HepG2 (cell line): ENCODE data around the gene VWA7. TPM values are rescaled to one million over a fixed set of nuclear protein-coding genes. Genes with fewer than 3 reads are reported as not detected.

Source experiments
- CAMTA2 ChIP-seq: sonication (generic); formaldehyde crosslinking; IDR thresholded peaks from 2 replicates; pipeline ENCODE4 v1.4.0; 2020; ENCODE audit warnings: mild to moderate bottlenecking, missing genetic modification reagents, borderline replicate concordance
- CBX2 ChIP-seq, 2 experiments: fragments of 200-600 bp in 1 of 2; sonication (generic); formaldehyde crosslinking in 1 of 2; IDR thresholded peaks; 2 replicates each; pipeline versions ENCODE4 v1.7.0 to v1.8.1; 2018 to 2022; ENCODE audit warnings: low read depth in 2 of 2, low read length in 1 of 2, mild to moderate bottlenecking in 1 of 2, missing genetic modification reagents in 1 of 2
- HNRNPH1 ChIP-seq: fragments of 200-400 bp; formaldehyde crosslinking; optimal IDR thresholded peaks from 2 replicates; pipeline ENCODE3; 2017; ENCODE audit warnings: mild to moderate bottlenecking, low read depth, low read length
- ISL2 ChIP-seq: sonication (generic); formaldehyde crosslinking; IDR thresholded peaks from 2 replicates; pipeline ENCODE4 v1.5.0; 2020; ENCODE audit warnings: missing genetic modification reagents
- LCORL ChIP-seq, 2 experiments: fragments of 450-650 bp in 1 of 2; sonication (generic) in 1 of 2; formaldehyde crosslinking in 1 of 2; IDR thresholded peaks; 2 replicates each; pipeline versions ENCODE4 v1.5.0 to v1.6.1; 2017 to 2020; ENCODE audit warnings: antibody characterized with exemption in 1 of 2, missing genetic modification reagents in 1 of 2
- MXD3 ChIP-seq: IDR thresholded peaks from 2 replicates; pipeline ENCODE4 v1.6.1; 2016; ENCODE audit warnings: mild to moderate bottlenecking, missing biosample characterization, missing genetic modification reagents
- NFE2L2 ChIP-seq: fragments of 150-350 bp; IDR thresholded peaks from 2 replicates; pipeline ENCODE4 v1.6.1; 2014; ENCODE audit warnings: low read length
- PLSCR1 ChIP-seq: sonication (generic); formaldehyde crosslinking; IDR thresholded peaks from 2 replicates; pipeline ENCODE4 v1.5.0; 2020; ENCODE audit warnings: missing genetic modification reagents, mild to moderate bottlenecking, borderline replicate concordance
- REPIN1 ChIP-seq: sonication (generic); formaldehyde crosslinking; IDR thresholded peaks from 2 replicates; pipeline ENCODE4 v1.8.0; 2022; ENCODE audit warnings: missing genetic modification reagents, low read depth, mild to moderate bottlenecking, borderline replicate concordance
- SAFB2 ChIP-seq: sonication (generic); formaldehyde crosslinking; IDR thresholded peaks from 2 replicates; pipeline ENCODE4 v1.5.1; 2020; ENCODE audit warnings: missing genetic modification reagents, low read depth, mild to moderate bottlenecking, borderline replicate concordance
- SUZ12 ChIP-seq: fragments of 150-350 bp; IDR thresholded peaks from 2 replicates; pipeline ENCODE4 v1.6.1; 2014; ENCODE audit warnings: low read depth, low read length
- TGIF2 ChIP-seq: IDR thresholded peaks from 2 replicates; pipeline ENCODE4 v1.6.1; 2016; ENCODE audit warnings: control low read depth, missing compliant biosample characterization
- YEATS2 ChIP-seq: sonication (generic); formaldehyde crosslinking; IDR thresholded peaks from 2 replicates; pipeline ENCODE4 v1.4.0; 2020; ENCODE audit warnings: missing genetic modification reagents, borderline replicate concordance
- ZNF256 ChIP-seq: sonication (generic); formaldehyde crosslinking; conservative IDR thresholded peaks from 2 replicates; pipeline ENCODE4 v1.4.0; 2020; ENCODE audit warnings: missing genetic modification reagents
- ZNF577 ChIP-seq: sonication (generic); formaldehyde crosslinking; IDR thresholded peaks from 2 replicates; pipeline ENCODE4 v1.4.0; 2020; ENCODE audit warnings: mild to moderate bottlenecking, low read depth, missing genetic modification reagents, borderline replicate concordance
- ZNF724P ChIP-seq: sonication (generic); formaldehyde crosslinking; IDR thresholded peaks from 2 replicates; pipeline ENCODE4 v1.8.0; 2022; ENCODE audit warnings: missing genetic modification reagents, borderline replicate concordance
- ZNF770 ChIP-seq: sonication (generic); formaldehyde crosslinking; IDR thresholded peaks from 2 replicates; pipeline ENCODE4 v1.5.0; 2020; ENCODE audit warnings: mild to moderate bottlenecking, missing genetic modification reagents
- polyA plus RNA-seq, 8 experiments: library from polyadenylated mRNA; depleted of rRNA in 3 of 8; stranded (reverse) in 7 of 8; unstranded in 1 of 8; fragments of >200 nt; fragmentation: Illumina TruSeq in 4 of 8; extraction: Trizol in 4 of 8; gene quantifications; 2 replicates each; pipeline versions ENCODE4 v1.2.1 to v1.2.3, GENCODE V29; 2011 to 2016; ENCODE audit warnings: low read depth in 4 of 8, missing spikeins in 1 of 8, mixed read lengths in 1 of 8; ENCODE audit not compliant: insufficient read depth in 1 of 8
- total RNA-seq, 5 experiments: library from RNA; depleted of rRNA; stranded (reverse); fragments of >200 nt; fragmentation: Illumina TruSeq; extraction: Trizol; gene quantifications; 2 replicates each; pipeline ENCODE4 v1.2.3, GENCODE V29; 2016; ENCODE audit warnings: low read depth in 1 of 5
- TF ChIP-seq, protein P1 (sequence below): sonication (generic); formaldehyde crosslinking; IDR thresholded peaks from 2 replicates; pipeline ENCODE4 v1.5.0; 2020; ENCODE audit warnings: missing genetic modification reagents
- TF ChIP-seq, protein P2 (sequence below): sonication (generic); formaldehyde crosslinking; IDR thresholded peaks from 2 replicates; pipeline ENCODE4 v1.4.0; 2020; ENCODE audit warnings: missing genetic modification reagents
- TF ChIP-seq, protein P3 (sequence below): sonication (generic); formaldehyde crosslinking; IDR thresholded peaks from 2 replicates; pipeline ENCODE4 v1.5.1; 2020; ENCODE audit warnings: missing genetic modification reagents, mild to moderate bottlenecking, borderline replicate concordance

The VWA7 gene
- total and polyA plus RNA-seq, 2 of the 13 experiments (the other 11 are each of a cell fraction or from before 2014, with no cell fraction given), result 0.86 to 3.3 TPM

- TF ChIP-seq, protein P1, sequence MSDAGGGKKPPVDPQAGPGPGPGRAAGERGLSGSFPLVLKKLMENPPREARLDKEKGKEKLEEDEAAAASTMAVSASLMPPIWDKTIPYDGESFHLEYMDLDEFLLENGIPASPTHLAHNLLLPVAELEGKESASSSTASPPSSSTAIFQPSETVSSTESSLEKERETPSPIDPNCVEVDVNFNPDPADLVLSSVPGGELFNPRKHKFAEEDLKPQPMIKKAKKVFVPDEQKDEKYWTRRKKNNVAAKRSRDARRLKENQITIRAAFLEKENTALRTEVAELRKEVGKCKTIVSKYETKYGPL (CRISPR knock-in tag), result no peak; the same call in 1 of the 2 replicates
- peak; percentile 72 for TF ChIP-seq ZNF770 (CRISPR knock-in tag)
- TF ChIP-seq ISL2 (CRISPR knock-in tag), result peak; percentile 58; the same call in 1 of the 2 replicates
- peak; percentile 94 for TF ChIP-seq ZNF256 (CRISPR knock-in tag)
- TF ChIP-seq NFE2L2, result no peak
- peak; percentile 97 for TF ChIP-seq ZNF724P
- no peak for TF ChIP-seq PLSCR1 (CRISPR knock-in tag)
- no peak for TF ChIP-seq SUZ12
- TF ChIP-seq LCORL (IDR thresholded peaks at IDR 0.05), result no peak
- TF ChIP-seq LCORL (CRISPR knock-in tag; IDR thresholded peaks at IDR 0.05), result peak; percentile 96
- TF ChIP-seq, protein P2, sequence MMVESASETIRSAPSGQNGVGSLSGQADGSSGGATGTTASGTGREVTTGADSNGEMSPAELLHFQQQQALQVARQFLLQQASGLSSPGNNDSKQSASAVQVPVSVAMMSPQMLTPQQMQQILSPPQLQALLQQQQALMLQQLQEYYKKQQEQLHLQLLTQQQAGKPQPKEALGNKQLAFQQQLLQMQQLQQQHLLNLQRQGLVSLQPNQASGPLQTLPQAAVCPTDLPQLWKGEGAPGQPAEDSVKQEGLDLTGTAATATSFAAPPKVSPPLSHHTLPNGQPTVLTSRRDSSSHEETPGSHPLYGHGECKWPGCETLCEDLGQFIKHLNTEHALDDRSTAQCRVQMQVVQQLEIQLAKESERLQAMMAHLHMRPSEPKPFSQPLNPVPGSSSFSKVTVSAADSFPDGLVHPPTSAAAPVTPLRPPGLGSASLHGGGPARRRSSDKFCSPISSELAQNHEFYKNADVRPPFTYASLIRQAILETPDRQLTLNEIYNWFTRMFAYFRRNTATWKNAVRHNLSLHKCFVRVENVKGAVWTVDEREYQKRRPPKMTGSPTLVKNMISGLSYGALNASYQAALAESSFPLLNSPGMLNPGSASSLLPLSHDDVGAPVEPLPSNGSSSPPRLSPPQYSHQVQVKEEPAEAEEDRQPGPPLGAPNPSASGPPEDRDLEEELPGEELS, result peak; percentile 82
- TF ChIP-seq CAMTA2, result peak; percentile 99
- no peak for TF ChIP-seq HNRNPH1
- TF ChIP-seq SAFB2 (CRISPR knock-in tag), result peak; percentile 95
- peak; percentile 95 for TF ChIP-seq TGIF2 (CRISPR knock-in tag)
- TF ChIP-seq, protein P3, sequence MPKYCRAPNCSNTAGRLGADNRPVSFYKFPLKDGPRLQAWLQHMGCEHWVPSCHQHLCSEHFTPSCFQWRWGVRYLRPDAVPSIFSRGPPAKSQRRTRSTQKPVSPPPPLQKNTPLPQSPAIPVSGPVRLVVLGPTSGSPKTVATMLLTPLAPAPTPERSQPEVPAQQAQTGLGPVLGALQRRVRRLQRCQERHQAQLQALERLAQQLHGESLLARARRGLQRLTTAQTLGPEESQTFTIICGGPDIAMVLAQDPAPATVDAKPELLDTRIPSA (CRISPR knock-in tag), result no peak
- peak; percentile 88 for TF ChIP-seq YEATS2 (CRISPR knock-in tag)
- no peak for TF ChIP-seq CBX2 (IDR thresholded peaks at IDR 0.05; ENCODE audit: low read depth, low read length)
- peak; percentile 98 for TF ChIP-seq CBX2 (CRISPR knock-in tag; IDR thresholded peaks at IDR 0.05; ENCODE audit: low read depth)
- TF ChIP-seq REPIN1 (CRISPR knock-in tag), result peak; percentile 99
- no peak for TF ChIP-seq ZNF577 (CRISPR knock-in tag)
- TF ChIP-seq MXD3 (CRISPR knock-in tag), result peak; percentile 99
Observed at GRCh38 chr6:31739639-31740396, 37.3 kb downstream of the VWA7 start, which contains the start of gene MSH5 (continued).
